HL-60 (cell line): ENCODE results near the gene NBEAL2.

ENCODE experiments used
- DNase-seq, 2 experiments: peaks; one replicate each; pipeline ENCODE4 v3.0.0-alpha.2; 2010 to 2020; ENCODE audit warnings: low read depth in 1 of 2, low spot score in 1 of 2
- H3K27ac ChIP-seq: fragments of 250-450 bp; sonication (Bioruptor Pico); replicated peaks from 2 replicates; pipeline ENCODE4 v1.5.1; 2020; ENCODE audit warnings: mild to moderate bottlenecking, moderate library complexity
- H3K27me3 ChIP-seq: fragments of 250-450 bp; sonication (Bioruptor Pico); 2 replicates; pipeline ENCODE4 v1.5.1; 2021; ENCODE audit warnings: mild to moderate bottlenecking, moderate library complexity; ENCODE audit not compliant: insufficient read depth, poor library complexity, severe bottlenecking
- H3K4me3 ChIP-seq: replicated peaks from 2 replicates; pipeline ENCODE4 v1.5.1; 2011; ENCODE audit warnings: mild to moderate bottlenecking, control low read depth, low read length; ENCODE audit not compliant: insufficient read depth
- CTCF ChIP-seq: IDR thresholded peaks from one replicate; pipeline ENCODE4 v1.5.1; 2011; ENCODE audit warnings: low read length, control low read depth, inconsistent platforms; ENCODE audit not compliant: insufficient read depth
- GABPA ChIP-seq: IDR thresholded peaks from 2 replicates; pipeline ENCODE4 v1.6.1; 2012; ENCODE audit warnings: low read depth
- POLR2AphosphoS5 ChIP-seq: IDR thresholded peaks from 2 replicates; pipeline ENCODE4 v1.6.1; 2012; ENCODE audit warnings: low read depth
- REST ChIP-seq: IDR thresholded peaks from 2 replicates; pipeline ENCODE4 v1.6.1; 2012; ENCODE audit warnings: low read depth; ENCODE audit not compliant: insufficient replicate concordance
- SPI1 ChIP-seq: IDR thresholded peaks from 2 replicates; pipeline ENCODE4 v1.6.1; 2012; ENCODE audit warnings: low read depth, mild to moderate bottlenecking, borderline replicate concordance

The NBEAL2 gene

GRCh38 chr3:47001731-47002170, 22.3 kb downstream of the NBEAL2 start:
- Histone ChIP-seq H3K27ac (no peak overlapping the region), H3K27me3 (no peaks in the 10 kb centered on the region), H3K4me3 (no peak overlapping the region)
- TF ChIP-seq REST (no peak), CTCF (no peak), SPI1 (no peak), POLR2AphosphoS5 (no peak), GABPA (no peak)
- no peak for DNase-seq

- DNase-seq = no peak
- H3K27ac ChIP-seq = no peak overlapping the region
These were observed 22.9 kb downstream of the NBEAL2 start for GRCh38 chr3:47002171-47003055.

GRCh38 chr3:47003056-47003410, 23.6 kb downstream of the NBEAL2 start:
- TF ChIP-seq REST (no peak), CTCF (no peak), SPI1 (no peak), GABPA (no peak), POLR2AphosphoS5 (no peak)
- Histone ChIP-seq H3K27me3 (no peaks in the 10 kb centered on the region), H3K27ac (no peak overlapping the region), H3K4me3 (no peak overlapping the region)
- no peak for DNase-seq

More at GRCh38 chr3:47002171-47003055, 22.9 kb downstream of the NBEAL2 start:
- TF ChIP-seq CTCF (no peak), POLR2AphosphoS5 (no peak)
- H3K27me3 ChIP-seq = no peaks in the 10 kb centered on the region
- H3K4me3 ChIP-seq = no peak overlapping the region
